ENCODE measurements around the gene CNTN1.

Gene CNTN1

DNA sequence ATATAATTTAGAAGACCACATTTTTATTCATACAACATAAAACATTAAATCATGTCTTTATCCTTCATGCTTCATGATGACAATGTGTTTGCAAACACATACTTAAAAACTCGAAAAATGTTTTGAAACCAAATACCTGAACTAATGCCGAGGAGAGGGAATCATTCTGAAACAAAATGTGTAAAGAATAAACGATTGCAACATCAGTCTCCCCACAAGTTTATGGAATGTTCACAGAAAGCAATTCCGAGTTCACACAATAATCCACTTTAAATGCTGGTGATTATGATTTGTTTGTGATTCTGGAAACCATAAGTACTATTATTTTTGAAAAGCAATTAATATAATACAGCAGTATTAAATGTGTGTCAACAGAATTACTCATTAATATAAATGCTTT lies 411.4 kb downstream of the CNTN1 start:
- DNase-seq (ENCODE audit: low read depth, low spot score) = no peak

DNA sequence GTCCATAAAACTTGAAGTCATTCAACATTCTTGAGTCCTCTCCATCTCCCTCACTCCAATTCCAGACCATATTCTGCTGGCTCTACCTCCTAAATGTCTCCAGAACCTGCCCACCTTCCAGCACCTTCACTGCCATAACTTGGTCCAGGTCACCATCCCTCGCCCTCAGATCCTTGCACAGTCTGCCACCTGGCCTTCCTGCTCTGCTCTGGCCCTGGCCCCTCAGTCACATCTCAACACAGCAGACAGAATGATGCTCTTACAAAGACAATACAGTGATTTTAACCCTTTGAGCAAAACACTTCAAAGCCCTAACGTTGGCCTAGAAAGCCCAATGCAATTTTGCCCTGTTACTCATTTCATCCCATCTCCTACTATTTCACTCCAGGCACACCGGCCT lies 414.1 kb downstream of the CNTN1 start:
- DNase-seq (ENCODE audit: low read depth, low spot score) = no peak

DNA sequence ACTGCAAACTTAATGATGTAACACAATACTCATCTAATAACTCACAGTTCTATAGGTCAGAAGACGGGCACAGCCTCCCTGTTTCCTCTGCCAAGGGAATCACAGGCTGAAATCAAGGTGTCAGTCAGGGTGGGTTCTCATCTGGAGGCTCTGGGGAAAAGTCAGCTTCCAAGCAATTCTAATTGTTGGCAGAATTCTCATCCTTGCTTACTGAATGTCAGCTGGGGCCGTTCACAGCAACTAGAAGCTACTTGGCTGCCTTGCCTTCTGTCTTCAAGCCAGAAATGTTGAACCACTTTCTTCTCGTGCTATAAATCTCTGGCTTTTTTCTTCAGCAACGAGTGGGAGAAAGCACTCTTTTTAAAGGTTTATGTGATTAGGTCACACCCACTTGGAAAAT lies 415.8 kb downstream of the CNTN1 start:
- no peak for DNase-seq (ENCODE audit: low read depth, low spot score)

DNA sequence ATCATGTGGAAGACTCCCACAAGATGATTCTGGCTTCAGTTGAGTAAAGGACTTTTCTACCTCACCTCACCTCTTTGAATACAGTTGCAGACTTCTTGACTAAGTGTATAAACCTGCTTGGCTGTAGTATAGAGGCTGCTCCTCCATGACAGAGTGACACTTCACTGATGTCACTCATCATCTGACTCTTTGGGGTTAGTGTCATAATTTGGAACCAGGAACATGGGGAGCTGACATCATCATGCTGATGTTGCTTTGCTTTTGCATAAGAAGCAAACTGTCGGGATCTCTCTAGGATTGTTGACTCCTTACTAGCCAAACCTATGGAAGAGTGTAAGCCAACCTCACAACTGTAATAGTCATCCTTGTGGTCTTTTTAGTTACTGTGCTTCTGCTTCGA lies 420.7 kb downstream of the CNTN1 start:
- no peak for DNase-seq (ENCODE audit: low read depth, low spot score)

DNA sequence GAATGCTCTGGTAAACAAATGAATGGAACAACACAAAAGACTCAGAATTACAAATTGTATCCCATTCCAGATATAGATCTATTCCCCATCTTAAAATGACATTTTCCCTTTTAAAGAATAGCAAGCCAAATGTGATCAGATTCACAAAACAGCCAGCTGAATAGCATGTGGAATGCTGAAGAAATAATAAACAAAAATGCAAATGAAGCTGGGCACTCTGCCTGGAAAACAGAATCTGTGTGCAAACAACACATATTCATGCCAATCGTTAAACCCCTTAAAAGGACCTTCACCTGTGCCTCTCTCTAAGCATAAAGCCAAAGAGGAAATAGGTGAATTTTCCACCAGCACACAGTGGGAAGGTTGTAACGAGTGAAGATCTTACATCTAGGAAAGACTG lies 428.0 kb downstream of the CNTN1 start:
- DNase-seq (ENCODE audit: low read depth, low spot score) = no peak

DNA sequence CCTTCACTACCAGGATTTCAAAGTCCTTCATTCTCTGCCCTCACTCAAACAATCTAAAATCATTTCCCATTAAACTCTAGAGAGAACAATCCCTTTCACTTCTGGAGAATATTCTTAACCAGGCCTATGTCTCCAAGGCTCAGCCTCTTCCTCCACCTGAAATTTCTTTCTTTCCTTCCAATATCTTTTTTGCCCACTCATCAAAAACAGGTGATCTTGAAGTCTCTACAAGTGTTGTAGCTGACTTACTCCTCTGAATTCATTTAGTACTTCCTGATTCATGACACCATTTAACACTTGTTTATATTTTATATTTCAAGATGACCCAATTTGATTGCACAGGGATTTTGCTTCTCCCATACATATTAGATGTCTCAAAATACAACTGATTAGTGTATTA lies 429.1 kb downstream of the CNTN1 start:
- no peak for DNase-seq (ENCODE audit: low read depth, low spot score)
